HUDEP-2 (cell line): ENCODE data around the gene PIM2.

Source experiments
- DNase-seq, 76 experiments: peaks; one replicate each; lab custom pipeline; 2025; ENCODE audit not compliant: unreplicated experiment in 76 of 76; lab: John Stamatoyannopoulos, UW

PIM2 gene

GRCh38 chrX:48909703-48910294 lies 9.0 kb downstream of the PIM2 start:
- no peak for DNase-seq

DNA sequence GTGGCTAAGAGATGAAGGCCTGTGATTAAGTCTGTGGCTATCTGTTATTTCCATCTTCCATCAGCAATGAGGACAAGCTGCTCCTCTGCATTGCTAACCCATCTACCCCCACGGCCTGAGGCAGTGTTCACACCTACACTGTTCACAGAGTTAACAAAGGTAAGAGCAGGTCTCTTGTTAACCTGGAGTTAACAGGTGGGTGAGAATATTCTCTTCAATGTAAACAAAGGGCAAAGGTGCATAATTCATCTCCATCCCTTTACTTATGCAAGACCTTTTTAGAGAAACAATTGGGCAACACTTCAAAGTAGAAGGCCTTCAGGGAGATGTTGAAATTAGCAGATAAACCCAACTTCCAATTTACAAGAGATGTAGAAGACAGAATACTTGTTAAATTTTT lies 10.2 kb downstream of the PIM2 start:
- no peak for DNase-seq

GRCh38 chrX:48905090-48905790 lies 13.6 kb downstream of the PIM2 start:
- DNase-seq = no peak

- no peak for DNase-seq
These were observed 14.2 kb downstream of the PIM2 start for GRCh38 chrX:48904626-48905025.

DNA sequence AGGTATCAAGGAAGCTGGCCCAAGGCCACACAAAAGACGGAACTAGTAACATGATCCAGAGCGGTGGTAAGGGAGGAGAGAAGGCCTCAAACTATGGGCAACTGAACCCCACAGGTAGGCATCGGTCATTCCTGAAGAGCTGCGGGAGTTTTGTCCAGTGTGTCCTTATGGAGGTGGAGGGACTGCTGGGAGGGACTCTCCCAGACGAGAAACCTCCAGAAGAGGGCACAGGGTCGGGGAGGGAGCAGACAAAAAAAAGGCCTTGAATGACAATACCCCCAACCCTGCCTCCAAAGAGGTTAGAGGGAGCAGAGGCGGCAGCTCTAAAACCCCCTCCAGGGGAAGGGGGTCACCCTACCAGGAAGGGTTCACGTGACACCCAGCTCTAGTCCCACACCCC lies 14.6 kb downstream of the PIM2 start:
- no peak for DNase-seq

DNA sequence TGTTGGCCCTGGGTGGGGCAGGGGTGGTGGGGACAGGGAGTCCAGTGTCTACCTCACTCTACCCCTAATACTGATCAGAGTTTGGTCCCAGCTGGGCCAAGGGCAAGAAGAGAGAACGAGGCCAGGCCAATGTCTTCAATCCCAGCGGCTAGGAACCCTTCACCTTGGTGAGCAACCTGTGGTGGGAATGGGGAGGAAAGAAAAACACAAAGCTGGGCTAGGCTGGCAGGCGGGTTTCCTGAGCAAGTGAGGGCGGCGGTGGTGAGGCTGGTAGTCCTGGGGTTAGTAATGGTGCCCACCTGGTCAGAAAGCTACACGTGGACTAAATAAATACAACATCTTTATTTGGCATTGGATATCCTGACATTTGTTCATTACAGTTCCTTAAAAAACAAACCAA lies 15.5 kb downstream of the PIM2 start:
- no peak for DNase-seq

- DNase-seq = no peak
These were observed 16.0 kb downstream of the PIM2 start for GRCh38 chrX:48902776-48903175.

DNA sequence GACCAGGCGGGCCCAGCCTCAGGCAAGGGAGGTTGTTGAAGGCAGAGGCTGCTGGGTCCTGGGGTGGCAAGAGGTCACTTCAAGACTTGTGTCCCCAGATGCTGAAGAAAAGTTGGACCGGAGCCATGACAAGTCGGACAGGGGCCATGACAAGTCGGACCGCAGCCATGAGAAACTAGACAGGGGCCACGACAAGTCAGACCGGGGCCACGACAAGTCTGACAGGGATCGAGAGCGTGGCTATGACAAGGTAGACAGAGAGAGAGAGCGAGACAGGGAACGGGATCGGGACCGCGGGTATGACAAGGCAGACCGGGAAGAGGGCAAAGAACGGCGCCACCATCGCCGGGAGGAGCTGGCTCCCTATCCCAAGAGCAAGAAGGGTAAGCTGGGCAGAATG lies 16.7 kb downstream of the PIM2 start:
- DNase-seq = no peak

DNA sequence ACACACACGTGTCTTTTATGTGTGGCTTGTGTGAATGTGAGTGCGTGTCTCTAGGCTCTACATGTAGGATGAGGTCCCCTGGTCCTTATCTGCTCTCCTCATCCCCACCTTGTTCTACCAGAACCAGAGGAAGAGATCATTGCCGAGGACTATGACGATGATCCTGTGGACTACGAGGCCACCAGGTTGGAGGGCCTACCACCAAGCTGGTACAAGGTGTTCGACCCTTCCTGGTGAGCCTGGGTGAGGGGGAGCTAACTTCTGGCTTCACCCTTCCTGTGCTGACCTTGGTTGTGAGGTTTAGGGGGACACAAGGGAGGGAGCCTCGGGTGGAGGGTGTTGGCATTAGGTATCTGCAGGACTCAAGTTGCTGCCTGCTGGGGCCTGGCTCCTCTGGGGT lies 17.8 kb downstream of the PIM2 start:
- DNase-seq = no peak

GRCh38 chrX:48899078-48899410 lies 19.8 kb downstream of the PIM2 start:
- DNase-seq = no peak

- DNase-seq = peak in 75 of 76 experiments; percentile 18 to 91 (median 80)
These were observed 21.1 kb downstream of the PIM2 start, which contains the start of the genes PQBP1 and TIMM17B for GRCh38 chrX:48897625-48898306. Gene PQBP1, plus strand, starts transcription at chrX:48897930. Its CDS starts 580 bp downstream, at chrX:48898510. Gene TIMM17B, minus strand, starts transcription at chrX:48897768. Its CDS starts 19 bp downstream, at chrX:48897749.

DNA sequence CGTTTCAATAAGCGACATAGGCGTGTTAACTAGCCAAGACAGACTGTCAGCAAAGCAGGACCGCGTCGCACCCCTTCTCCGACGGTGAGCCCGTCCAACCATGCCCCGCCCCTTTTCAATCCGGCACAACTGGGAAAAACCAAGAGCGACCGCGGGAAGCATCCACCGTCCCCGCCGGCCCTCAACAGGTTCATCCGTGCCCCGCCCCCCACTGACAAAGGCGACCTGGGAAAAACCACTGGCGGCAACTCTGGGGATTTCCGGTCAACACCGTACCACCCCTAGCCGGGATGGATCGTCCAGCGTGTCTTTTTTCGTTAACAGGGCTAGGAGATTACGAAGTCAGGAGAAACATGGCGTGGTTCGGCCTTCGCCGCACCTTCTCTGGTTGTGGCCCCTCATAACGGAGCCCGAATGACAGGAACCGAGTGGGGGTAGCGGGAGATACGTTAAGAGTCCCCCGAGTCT lies 21.6 kb downstream of the PIM2 start:
- peak in 73 of 76 experiments; percentile 4 to 76 (median 58) for DNase-seq

- peak in 3 of 76 experiments; percentile 11 to 36 (median 31) for DNase-seq
These were observed 22.2 kb downstream of the PIM2 start for GRCh38 chrX:48896611-48897011.

DNA sequence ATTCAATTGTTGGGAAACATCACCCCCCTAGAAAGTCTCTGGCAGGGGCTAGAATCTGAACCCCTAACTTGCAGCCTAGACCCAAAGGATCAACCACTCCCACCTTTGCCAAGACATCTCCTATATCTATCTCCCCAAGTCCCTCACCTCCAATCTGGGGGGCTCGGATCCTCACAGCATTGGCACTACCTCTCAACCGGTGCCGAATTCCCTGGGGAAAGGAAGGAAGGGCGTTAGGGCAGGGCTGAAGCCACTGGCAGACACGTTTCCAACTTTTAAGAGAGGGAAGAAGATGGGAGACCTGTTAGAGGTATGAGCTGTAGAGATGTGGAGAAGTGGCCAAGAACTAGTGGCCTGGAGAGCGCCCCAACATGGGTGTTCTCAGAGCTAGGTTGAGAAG lies 23.9 kb downstream of the PIM2 start:
- DNase-seq = no peak

DNA sequence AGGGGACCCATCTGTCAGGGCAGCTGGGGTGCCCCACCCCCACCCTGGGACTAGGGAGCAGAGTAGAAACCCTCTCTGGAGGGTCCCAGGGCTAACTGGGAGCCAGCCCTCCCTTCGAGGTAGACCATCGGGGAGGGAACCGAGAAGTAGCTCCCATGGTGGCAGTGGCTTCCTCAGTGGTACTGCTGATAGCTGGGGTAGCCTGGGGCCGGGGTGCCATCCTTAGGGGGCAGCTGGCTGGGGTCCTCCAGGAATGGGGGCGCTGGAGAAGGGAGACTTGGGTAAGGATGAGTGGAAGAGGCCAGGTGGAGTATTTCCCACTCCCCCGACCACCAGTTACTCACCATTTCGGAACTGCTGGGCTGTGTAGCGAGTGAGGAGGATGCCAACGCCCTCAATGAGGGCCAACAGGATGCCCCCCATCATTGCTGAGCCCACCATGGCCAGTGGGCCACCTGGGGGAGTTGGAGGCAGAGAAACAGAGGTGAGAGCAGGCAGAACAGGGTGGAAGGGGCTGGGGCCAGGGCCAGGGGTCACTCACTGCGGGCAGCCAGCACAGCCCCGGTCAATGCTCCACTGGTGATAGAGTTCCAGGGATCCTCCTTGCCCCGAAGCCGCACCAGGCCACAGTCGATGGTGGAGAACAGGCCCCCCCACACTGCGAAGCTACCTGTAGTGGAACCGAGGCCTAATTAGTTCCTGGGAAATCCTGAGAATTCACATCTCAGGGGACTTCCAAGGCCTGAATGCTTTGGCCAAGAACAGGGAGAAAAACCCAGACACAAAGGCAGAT lies 25.1 kb downstream of the PIM2 start:
- no peak for DNase-seq

DNA sequence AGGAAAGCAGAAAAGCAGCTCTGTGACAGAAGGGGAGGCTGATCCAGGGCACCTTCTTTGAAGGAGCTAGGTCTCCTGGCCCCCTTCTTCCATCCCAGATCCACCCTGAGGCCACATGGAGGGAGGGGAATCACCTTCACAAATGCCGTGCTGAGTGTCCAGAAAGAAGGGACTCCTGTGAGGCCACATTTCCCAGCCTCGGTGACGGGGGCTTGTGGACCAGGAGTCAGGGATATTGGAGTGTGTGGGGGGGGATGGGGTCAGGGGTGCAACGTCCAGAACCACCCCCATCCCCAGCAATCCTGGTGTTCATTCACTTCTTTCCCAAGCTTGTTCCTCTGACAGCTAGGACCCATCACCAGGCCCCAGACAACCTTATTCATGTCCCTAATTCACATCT lies 25.9 kb downstream of the PIM2 start:
- no peak for DNase-seq

DNA sequence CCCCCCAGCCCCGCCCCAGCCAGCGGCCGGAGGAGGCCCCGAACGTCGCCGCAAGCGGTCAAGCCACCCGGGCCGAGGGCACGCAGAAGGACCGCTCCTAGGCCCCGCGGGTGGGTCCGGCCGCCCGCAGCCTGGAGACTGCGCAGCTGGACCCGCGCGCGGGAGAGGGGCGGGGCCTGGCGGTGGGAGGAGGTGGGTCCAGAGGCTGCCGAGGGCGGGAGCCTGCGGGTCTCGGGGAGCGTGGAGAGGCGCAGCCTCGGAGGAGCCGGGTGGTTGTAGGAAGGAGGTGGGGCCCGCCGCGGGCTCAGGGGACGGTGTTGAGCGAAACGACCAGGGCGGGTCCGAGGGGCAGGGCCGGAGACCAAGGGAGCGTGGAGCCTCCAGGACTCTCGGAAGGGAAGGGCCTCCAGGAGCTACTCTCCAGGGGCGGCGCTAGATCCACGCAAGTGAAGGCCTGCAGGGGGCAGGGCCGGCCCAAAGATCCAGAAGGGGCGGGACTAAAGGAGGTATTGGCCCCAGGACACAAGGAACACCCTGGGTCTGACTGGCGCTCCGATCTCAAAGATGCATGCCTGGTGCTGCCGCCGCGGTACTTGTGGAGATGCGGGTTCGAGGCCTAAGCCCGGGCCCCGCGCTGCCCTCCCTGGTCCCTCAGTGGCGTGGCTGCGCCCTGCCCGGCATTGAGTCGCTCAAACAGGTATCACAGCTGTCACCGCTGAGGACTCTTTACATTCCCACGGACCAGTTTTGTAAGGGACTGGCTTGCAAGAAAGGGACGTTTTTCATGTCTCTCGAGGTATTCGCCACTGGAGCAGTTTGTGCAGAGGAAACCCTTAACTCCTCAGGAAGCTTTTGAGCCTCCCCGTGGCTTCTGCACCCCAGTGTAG lies 27.2 kb downstream of the PIM2 start:
- DNase-seq = peak in 72 of 76 experiments; percentile 8 to 81 (median 60)

DNA sequence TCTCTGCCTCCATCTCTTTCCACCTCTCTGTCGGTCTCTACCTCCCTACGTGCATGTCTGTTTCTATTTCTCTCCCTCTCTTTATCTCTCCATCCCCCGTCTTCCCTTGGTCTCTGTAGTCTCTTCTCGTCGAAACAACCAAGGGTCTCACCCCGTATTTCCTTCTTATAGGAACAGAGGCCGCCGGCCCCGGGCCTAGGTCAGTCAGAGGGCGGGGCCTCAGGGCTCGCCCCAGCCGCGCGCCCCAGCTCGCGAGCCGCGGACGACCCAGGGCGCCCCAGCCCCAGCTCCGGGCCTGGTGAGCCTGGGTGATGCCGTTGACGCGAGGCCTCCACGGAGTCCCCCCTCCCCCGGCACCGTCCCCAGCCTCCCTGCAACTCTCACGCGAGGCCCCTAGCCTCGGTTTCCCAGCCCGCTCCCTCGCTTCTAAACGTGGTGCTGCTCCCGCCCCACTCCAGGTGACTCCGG lies 27.9 kb downstream of the PIM2 start:
- no peak for DNase-seq

GRCh38 chrX:48890296-48890925 lies 28.4 kb downstream of the PIM2 start:
- DNase-seq = no peak
